Breast epithelium (tissue), 3 donors: ENCODE results near the gene GPHN.

Experiments
- POLR2A ChIP-seq: fragments of 450-650 bp; IDR thresholded peaks from one replicate; pipeline ENCODE4 v1.6.1; 2016; ENCODE audit warnings: antibody characterized with exemption, mild to moderate bottlenecking, moderate library complexity
- TF ChIP-seq, protein P1 (sequence below), 3 donors: fragments of 450-650 bp; IDR thresholded peaks; one replicate each; pipeline ENCODE4 v1.5.1; 2016 to 2017; ENCODE audit warnings: antibody characterized with exemption in 3 of 3, mild to moderate bottlenecking in 3 of 3, moderate library complexity in 3 of 3

DNA sequence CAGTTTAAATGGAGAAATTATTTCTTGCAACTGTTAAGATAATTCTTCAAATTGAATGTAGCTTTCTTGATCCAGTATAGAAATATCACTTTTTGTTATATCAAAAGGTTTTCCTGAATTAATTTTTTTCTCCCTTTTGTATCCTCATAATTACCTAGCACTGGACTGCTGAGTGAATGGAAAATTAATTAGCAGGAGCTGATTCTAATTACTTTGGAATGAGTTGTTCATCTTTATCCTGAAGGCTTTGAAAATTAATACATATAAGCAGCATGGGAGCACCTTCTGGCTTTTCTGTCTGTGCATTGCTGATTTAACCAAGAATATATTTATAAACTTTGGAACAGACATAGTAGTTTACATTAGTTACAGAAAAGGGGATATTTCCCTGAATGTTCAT lies 373.6 kb downstream of the GPHN start:
- no peak for TF ChIP-seq POLR2A
- TF ChIP-seq, protein P1, sequence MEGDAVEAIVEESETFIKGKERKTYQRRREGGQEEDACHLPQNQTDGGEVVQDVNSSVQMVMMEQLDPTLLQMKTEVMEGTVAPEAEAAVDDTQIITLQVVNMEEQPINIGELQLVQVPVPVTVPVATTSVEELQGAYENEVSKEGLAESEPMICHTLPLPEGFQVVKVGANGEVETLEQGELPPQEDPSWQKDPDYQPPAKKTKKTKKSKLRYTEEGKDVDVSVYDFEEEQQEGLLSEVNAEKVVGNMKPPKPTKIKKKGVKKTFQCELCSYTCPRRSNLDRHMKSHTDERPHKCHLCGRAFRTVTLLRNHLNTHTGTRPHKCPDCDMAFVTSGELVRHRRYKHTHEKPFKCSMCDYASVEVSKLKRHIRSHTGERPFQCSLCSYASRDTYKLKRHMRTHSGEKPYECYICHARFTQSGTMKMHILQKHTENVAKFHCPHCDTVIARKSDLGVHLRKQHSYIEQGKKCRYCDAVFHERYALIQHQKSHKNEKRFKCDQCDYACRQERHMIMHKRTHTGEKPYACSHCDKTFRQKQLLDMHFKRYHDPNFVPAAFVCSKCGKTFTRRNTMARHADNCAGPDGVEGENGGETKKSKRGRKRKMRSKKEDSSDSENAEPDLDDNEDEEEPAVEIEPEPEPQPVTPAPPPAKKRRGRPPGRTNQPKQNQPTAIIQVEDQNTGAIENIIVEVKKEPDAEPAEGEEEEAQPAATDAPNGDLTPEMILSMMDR (IDR thresholded peaks at IDR 0.05), result no peak
